ENCODE data around the gene POMGNT2.

DNA sequence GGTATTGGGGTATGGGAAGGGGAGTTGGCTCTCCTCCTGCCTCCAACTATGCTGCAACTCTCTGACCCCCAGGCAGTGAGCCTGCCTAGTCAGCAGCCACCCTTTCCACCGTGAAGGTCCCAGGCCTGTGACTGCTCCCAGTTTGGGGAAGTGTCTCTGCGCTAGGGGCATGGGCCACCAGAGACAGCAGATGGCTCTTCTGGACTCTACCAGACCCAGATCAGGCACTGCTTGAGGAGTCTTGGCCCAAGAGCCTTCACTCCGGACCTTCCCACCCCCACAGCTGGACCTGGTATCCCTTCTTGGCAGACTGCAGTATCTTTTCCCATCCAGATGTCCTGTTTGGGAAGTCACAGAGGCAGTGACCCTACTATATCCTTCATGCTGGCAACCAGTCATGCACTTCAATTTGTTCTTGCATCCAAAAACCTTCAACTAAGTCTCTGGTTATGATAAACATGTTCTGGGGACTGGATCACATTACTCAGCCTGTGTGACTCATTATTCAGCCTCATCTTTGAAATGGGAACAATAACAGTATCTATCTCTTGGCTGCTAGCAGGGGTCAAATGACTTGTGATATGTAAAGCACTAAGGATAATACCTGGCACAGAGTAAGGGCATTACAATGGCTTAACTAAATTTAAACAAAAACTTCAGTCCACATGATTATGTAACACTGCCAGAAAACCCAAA lies 62.7 kb downstream of the POMGNT2 start:
- TF ChIP-seq, protein P1, sequence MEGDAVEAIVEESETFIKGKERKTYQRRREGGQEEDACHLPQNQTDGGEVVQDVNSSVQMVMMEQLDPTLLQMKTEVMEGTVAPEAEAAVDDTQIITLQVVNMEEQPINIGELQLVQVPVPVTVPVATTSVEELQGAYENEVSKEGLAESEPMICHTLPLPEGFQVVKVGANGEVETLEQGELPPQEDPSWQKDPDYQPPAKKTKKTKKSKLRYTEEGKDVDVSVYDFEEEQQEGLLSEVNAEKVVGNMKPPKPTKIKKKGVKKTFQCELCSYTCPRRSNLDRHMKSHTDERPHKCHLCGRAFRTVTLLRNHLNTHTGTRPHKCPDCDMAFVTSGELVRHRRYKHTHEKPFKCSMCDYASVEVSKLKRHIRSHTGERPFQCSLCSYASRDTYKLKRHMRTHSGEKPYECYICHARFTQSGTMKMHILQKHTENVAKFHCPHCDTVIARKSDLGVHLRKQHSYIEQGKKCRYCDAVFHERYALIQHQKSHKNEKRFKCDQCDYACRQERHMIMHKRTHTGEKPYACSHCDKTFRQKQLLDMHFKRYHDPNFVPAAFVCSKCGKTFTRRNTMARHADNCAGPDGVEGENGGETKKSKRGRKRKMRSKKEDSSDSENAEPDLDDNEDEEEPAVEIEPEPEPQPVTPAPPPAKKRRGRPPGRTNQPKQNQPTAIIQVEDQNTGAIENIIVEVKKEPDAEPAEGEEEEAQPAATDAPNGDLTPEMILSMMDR (IDR thresholded peaks at IDR 0.05 in 4 of 5, conservative IDR thresholded peaks at IDR 0.05 in 1 of 5), result no peak
- no peak for TF ChIP-seq POLR2A (IDR thresholded peaks at IDR 0.05)

Measured in gastrocnemius medialis (tissue), 4 donors.